A549 (cell line): ENCODE results near the gene CHRM5. TPM values are rescaled to one million over a fixed set of nuclear protein-coding genes. Genes with fewer than 3 reads are reported as not detected.

ENCODE experiments used
- ATAC-seq, 2 experiments: fragments of 200-7000 bp in 1 of 2; fragments of >200 bp in 1 of 2; cut with Nextera tagmentation in 1 of 2; cut with Tn5 transposase in 1 of 2; 3 replicates each; pipeline versions ENCODE4 v1.8.0 to v1.9.1; 2018 to 2020; ENCODE audit warnings: mild to moderate bottlenecking in 1 of 2, moderate library complexity in 1 of 2
- CTCF ChIA-PET: fragments of 300-600 bp; sonication (Branson Sonifier 250); formaldehyde crosslinking; extraction: SDS; loops from one replicate; lab custom pipeline; 2021; ENCODE audit warnings: antibody characterized with exemption, inconsistent platforms; lab: Yijun Ruan, JAX
- POLR2A ChIA-PET: fragments of 350-600 bp; formaldehyde crosslinking; extraction: SDS; loops from one replicate; lab custom pipeline; 2021; ENCODE audit warnings: antibody characterized with exemption, inconsistent platforms; lab: Yijun Ruan, JAX
- DNase-seq, 2 experiments: peaks; one replicate each; pipeline versions ENCODE4 v3.0.0 to v3.0.0-alpha.2; 2011 to 2016; ENCODE audit warnings: low read depth in 1 of 2, low spot score in 1 of 2
- FAIRE-seq: peaks from 2 replicates; lab custom pipeline; 2011; peaks lifted over from hg19 to GRCh38; lab: Jason Lieb, UNC
- H3K27ac ChIP-seq, 2 experiments: fragments of >200 bp; sonication (Bioruptor Twin); formaldehyde crosslinking; 3 replicates each; pipeline ENCODE4 v1.5.1; 2016 to 2017
- H3K4me1 ChIP-seq: fragments of >200 bp; sonication (Bioruptor Twin); formaldehyde crosslinking; 3 replicates; pipeline ENCODE4 v1.6.1; 2016
- H3K4me2 ChIP-seq: fragments of >200 bp; sonication (Bioruptor Twin); formaldehyde crosslinking; 3 replicates; pipeline ENCODE4 v1.6.1; 2016
- H3K4me3 ChIP-seq: fragments of >200 bp; sonication (Bioruptor Twin); formaldehyde crosslinking; 3 replicates; pipeline ENCODE4 v1.5.1; 2016
- H3K9me3 ChIP-seq: fragments of >200 bp; sonication (Bioruptor Twin); formaldehyde crosslinking; 3 replicates; pipeline ENCODE4 v1.6.1; 2016
- BCL3 ChIP-seq: fragments of >200 bp; sonication (Bioruptor Twin); formaldehyde crosslinking; IDR thresholded peaks from 3 replicates; pipeline ENCODE4 v1.6.1; 2016
- CBX2 ChIP-seq: fragments of 200-600 bp; sonication (generic); IDR thresholded peaks from 2 replicates; pipeline ENCODE4 v1.6.1; 2016; ENCODE audit warnings: low read depth, mild to moderate bottlenecking, borderline replicate concordance
- CHD2 ChIP-seq: fragments of 150-350 bp; IDR thresholded peaks from 2 replicates; pipeline ENCODE4 v1.6.1; 2014; ENCODE audit warnings: low read length; ENCODE audit not compliant: partially characterized antibody
- EHF ChIP-seq: fragments of 250-450 bp; sonication (Bioruptor Pico); IDR thresholded peaks from 2 replicates; pipeline ENCODE4 v1.5.0; 2020; ENCODE audit warnings: mild to moderate bottlenecking
- FOSB ChIP-seq: fragments of 250-450 bp; sonication (Bioruptor Pico); IDR thresholded peaks from 2 replicates; pipeline ENCODE4 v1.5.0; 2020; ENCODE audit warnings: mild to moderate bottlenecking, moderate library complexity
- FOSL2 ChIP-seq, 2 experiments: fragments of 450-650 bp in 1 of 2; fragments of >200 bp in 1 of 2; sonication (Bioruptor Twin) in 1 of 2; formaldehyde crosslinking; IDR thresholded peaks; 2 replicates each; pipeline versions ENCODE4 v1.5.0 to v1.6.1; 2016 to 2020; ENCODE audit warnings: mild to moderate bottlenecking in 1 of 2, moderate library complexity in 1 of 2
- HOXB13 ChIP-seq: fragments of 250-450 bp; sonication (Bioruptor Pico); IDR thresholded peaks from 2 replicates; pipeline ENCODE4 v1.5.0; 2020; ENCODE audit warnings: low read depth, mild to moderate bottlenecking, moderate library complexity
- JUNB ChIP-seq: fragments of >200 bp; sonication (Bioruptor Twin); formaldehyde crosslinking; IDR thresholded peaks from 2 replicates; pipeline ENCODE4 v1.6.1; 2016
- KDM5A ChIP-seq: fragments of 200-600 bp; sonication (generic); IDR thresholded peaks from 2 replicates; pipeline ENCODE4 v1.6.1; 2016; ENCODE audit warnings: antibody characterized with exemption, mild to moderate bottlenecking
- MAZ ChIP-seq: fragments of 150-350 bp; IDR thresholded peaks from 2 replicates; pipeline ENCODE4 v1.6.1; 2014; ENCODE audit warnings: antibody characterized with exemption, low read depth, low read length, borderline replicate concordance
- MYC ChIP-seq: IDR thresholded peaks from 2 replicates; pipeline ENCODE4 v1.6.1; 2012; ENCODE audit warnings: mild to moderate bottlenecking, inconsistent platforms, low read length, improper control_type of control experiment, borderline replicate concordance
- PBX3 ChIP-seq: IDR thresholded peaks from 2 replicates; pipeline ENCODE4 v1.6.1; 2012
- POLR2AphosphoS2 ChIP-seq: conservative IDR thresholded peaks from 2 replicates; pipeline ENCODE4 v1.6.1; 2012; ENCODE audit warnings: low read length, improper control_type of control experiment, inconsistent platforms
- REST ChIP-seq: fragments of 200-600 bp; sonication (generic); IDR thresholded peaks from 2 replicates; pipeline ENCODE4 v1.6.1; 2016; ENCODE audit warnings: antibody characterized with exemption, mild to moderate bottlenecking, moderate library complexity
- RFX5 ChIP-seq: fragments of 450-650 bp; IDR thresholded peaks from 2 replicates; pipeline ENCODE4 v1.7.1; 2014; ENCODE audit warnings: antibody characterized with exemption, mild to moderate bottlenecking, moderate library complexity
- RNF2 ChIP-seq: fragments of 200-600 bp; sonication (generic); IDR thresholded peaks from 2 replicates; pipeline ENCODE4 v1.6.1; 2016; ENCODE audit warnings: low read depth, mild to moderate bottlenecking, antibody characterized with exemption, moderate library complexity, borderline replicate concordance
- SMC3 ChIP-seq: fragments of >200 bp; sonication (Bioruptor Twin); formaldehyde crosslinking; IDR thresholded peaks from 3 replicates; pipeline ENCODE4 v1.6.1; 2018; ENCODE audit warnings: inconsistent platforms
- ZFP36 ChIP-seq: fragments of 450-650 bp; IDR thresholded peaks from 2 replicates; pipeline ENCODE4 v1.6.1; 2014; ENCODE audit warnings: borderline replicate concordance; ENCODE audit not compliant: partially characterized antibody
- WGBS: methylation state at CpG from one replicate; pipeline ENCODE4 v1.1.6; 2017; ENCODE audit errors: missing lambda C conversion rate; 5-methylcytosine and 5-hydroxymethylcytosine counted together
- polyA plus RNA-seq, 4 experiments: library from polyadenylated mRNA; depleted of rRNA in 3 of 4; stranded (reverse); fragments of >200 nt; fragmentation: RNase III in 1 of 4; extraction: RNeasy Plus Mini Kit Qiagen cat#74134 plus additional on column Dnase treatment in 1 of 4; gene quantifications; 2 replicates in 3 of 4; 3 replicates in 1 of 4; pipeline ENCODE4 v1.2.3, GENCODE V29; 2011 to 2017
- TF ChIP-seq, protein P1 (sequence below): fragments of 250-450 bp; sonication (Bioruptor Pico); IDR thresholded peaks from 2 replicates; pipeline ENCODE4 v1.5.0; 2021; ENCODE audit warnings: mild to moderate bottlenecking, moderate library complexity, borderline replicate concordance
- TF ChIP-seq, protein P2 (sequence below): IDR thresholded peaks from 2 replicates; pipeline ENCODE4 v1.6.1; 2012; ENCODE audit warnings: low read depth, borderline replicate concordance

The CHRM5 gene
- polyA plus RNA-seq, 2 of the 4 experiments (the other 2 are of a cell fraction): not detected

GRCh38 chr15:33934921-33935320 lies 33.4 kb upstream of the CHRM5 start:
- FAIRE-seq: peak; percentile 86
- ATAC-seq: no peak
- peaks cover 5% of the 10 kb centered on the region; the same call in 1 of the 3 replicates for H3K4me1 ChIP-seq
- H3K9me3 ChIP-seq: no peaks in the 10 kb centered on the region
- POLR2A ChIA-PET: no interaction called here
- no peak overlapping the region for H3K27ac ChIP-seq
- CTCF ChIA-PET: interaction anchor here (1.2 kb wide), 1 partner anchor 26 kb away, joined by 3 read pairs; no protein-coding TSS in a partner anchor
- WGBS: 48% methylated on average over 5 of the region's 5 CpGs
- no peak overlapping the region for H3K4me2 ChIP-seq
- DNase-seq: no peak
- no peak overlapping the region for H3K4me3 ChIP-seq
- no peak for TF ChIP-seq CBX2
- TF ChIP-seq MYC: no peak
- TF ChIP-seq, protein P1, sequence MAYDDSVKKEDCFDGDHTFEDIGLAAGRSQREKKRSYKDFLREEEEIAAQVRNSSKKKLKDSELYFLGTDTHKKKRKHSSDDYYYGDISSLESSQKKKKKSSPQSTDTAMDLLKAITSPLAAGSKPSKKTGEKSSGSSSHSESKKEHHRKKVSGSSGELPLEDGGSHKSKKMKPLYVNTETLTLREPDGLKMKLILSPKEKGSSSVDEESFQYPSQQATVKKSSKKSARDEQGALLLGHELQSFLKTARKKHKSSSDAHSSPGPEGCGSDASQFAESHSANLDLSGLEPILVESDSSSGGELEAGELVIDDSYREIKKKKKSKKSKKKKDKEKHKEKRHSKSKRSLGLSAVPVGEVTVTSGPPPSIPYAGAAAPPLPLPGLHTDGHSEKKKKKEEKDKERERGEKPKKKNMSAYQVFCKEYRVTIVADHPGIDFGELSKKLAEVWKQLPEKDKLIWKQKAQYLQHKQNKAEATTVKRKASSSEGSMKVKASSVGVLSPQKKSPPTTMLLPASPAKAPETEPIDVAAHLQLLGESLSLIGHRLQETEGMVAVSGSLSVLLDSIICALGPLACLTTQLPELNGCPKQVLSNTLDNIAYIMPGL: no peak
- TF ChIP-seq SMC3: no peak

DNA sequence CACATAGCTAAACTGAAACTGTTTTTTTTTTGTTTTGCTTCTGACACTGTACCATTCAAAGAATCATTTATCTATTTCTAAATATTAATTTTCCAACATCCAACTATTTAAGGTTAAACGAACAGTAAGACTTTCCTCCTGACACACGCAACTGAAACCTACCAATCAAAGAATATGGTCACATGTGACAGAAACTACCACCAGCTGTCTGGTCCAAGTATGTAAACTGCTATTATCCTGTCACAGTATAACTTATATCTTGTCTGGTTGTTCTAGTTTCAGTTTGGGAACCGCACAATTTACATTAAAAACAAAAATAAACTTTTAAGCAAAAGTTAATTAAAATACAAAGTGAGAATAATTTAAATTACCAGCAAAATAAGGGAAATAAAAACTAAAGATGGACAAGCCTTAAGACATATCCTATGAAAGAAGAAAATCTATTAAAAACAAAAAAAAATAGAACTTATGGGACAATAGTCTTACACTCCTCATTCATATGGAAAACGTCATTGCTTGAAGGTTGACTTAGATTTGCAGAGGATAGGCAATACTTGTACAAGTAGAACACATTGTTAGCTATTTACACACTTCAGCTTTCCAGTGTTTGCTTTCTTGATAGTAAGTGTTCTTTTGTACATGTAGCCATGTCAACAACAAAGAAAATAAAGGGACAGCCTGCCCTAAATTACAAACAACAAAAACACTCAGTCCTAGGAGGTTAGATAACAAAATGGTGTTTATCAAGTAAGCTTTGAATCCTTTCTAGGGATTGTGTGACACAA lies 26.8 kb upstream of the CHRM5 start:
- Histone ChIP-seq H3K4me3 (no peak overlapping the region), H3K4me1 (no peaks in the 10 kb centered on the region), H3K27ac (no peak overlapping the region), H3K4me2 (no peak overlapping the region), H3K9me3 (no peaks in the 10 kb centered on the region)
- ATAC-seq: no peak
- TF ChIP-seq, protein P2, sequence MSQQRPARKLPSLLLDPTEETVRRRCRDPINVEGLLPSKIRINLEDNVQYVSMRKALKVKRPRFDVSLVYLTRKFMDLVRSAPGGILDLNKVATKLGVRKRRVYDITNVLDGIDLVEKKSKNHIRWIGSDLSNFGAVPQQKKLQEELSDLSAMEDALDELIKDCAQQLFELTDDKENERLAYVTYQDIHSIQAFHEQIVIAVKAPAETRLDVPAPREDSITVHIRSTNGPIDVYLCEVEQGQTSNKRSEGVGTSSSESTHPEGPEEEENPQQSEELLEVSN: no peak
- TF ChIP-seq, protein P1: no peak
- TF ChIP-seq PBX3 (no peak), FOSB (no peak), MAZ (no peak), HOXB13 (CRISPR knock-in tag) (no peak), CHD2 (no peak), POLR2AphosphoS2 (no peak), REST (no peak), FOSL2 (IDR thresholded peaks at IDR 0.05) (no peak), FOSL2 (CRISPR knock-in tag; IDR thresholded peaks at IDR 0.05) (no peak), KDM5A (no peak), JUNB (no peak), RNF2 (no peak), BCL3 (no peak), ZFP36 (no peak), RFX5 (no peak), EHF (no peak)
- ChIA-PET POLR2A (no interaction called here), CTCF (interaction anchor here (0.7 to 1.0 kb wide), 2 partner anchors 9 to 66 kb away, joined by 3 read pairs; no protein-coding TSS in a partner anchor)
- no peak for DNase-seq
- FAIRE-seq: peak; percentile 91
- 73% methylated on average over 4 of the region's 4 CpGs for WGBS
